Right lobe of liver (tissue), 6 donors: ENCODE measurements around the gene SGCE. TPM values are rescaled to one million over a fixed set of nuclear protein-coding genes. Genes with fewer than 3 reads are reported as not detected.

Experiments used
- ATAC-seq, 4 donors: fragments of 200-7000 bp; cut with Tn5 transposase; one replicate each; pipeline ENCODE4 v1.9.1; 2020; ENCODE audit warnings: mild to moderate bottlenecking in 4 of 4, moderate library complexity in 4 of 4
- DNase-seq, 3 donors: peaks; one replicate each; pipeline ENCODE4 v3.0.0-alpha.2; 2020
- H3K27ac ChIP-seq, 3 donors: fragments of 200-600 bp; one replicate each; pipeline ENCODE4 v1.8.0; 2022
- H3K27me3 ChIP-seq, 2 donors: fragments of 200-600 bp; one replicate each; pipeline ENCODE4 v1.8.0; 2022
- H3K36me3 ChIP-seq, 4 donors: fragments of 200-600 bp; sonication (generic) in 1 of 4; one replicate each; pipeline versions ENCODE4 v1.5.1 to v1.8.0; 2017 to 2022; ENCODE audit warnings: control low read depth in 1 of 4
- H3K4me1 ChIP-seq, 4 donors: fragments of 200-600 bp; sonication (generic) in 1 of 4; one replicate each; pipeline versions ENCODE4 v1.5.1 to v1.8.0; 2017 to 2022; ENCODE audit warnings: control low read depth in 1 of 4
- H3K4me3 ChIP-seq, 3 donors: fragments of 200-600 bp; one replicate each; pipeline ENCODE4 v1.8.0; 2022
- H3K9me3 ChIP-seq, 4 donors: fragments of 200-600 bp; sonication (generic) in 1 of 4; one replicate each; pipeline versions ENCODE4 v1.5.1 to v1.8.0; 2017 to 2022; ENCODE audit warnings: control low read depth in 1 of 4
- POLR2A ChIP-seq: fragments of 450-650 bp; IDR thresholded peaks from one replicate; pipeline ENCODE4 v1.6.1; 2017; ENCODE audit warnings: antibody characterized with exemption, mild to moderate bottlenecking
- WGBS: methylation state at CpG from one replicate; pipeline ENCODE4 v1.1.6; 2018; ENCODE audit warnings: low coverage, low lambda C conversion rate; ENCODE audit not compliant: insufficient coverage; ENCODE audit errors: missing lambda C conversion rate; 5-methylcytosine and 5-hydroxymethylcytosine counted together
- intact Hi-C, 2 donors: fragments of 100-400 bp; cut with DNase I; formaldehyde crosslinking; loops; one replicate each; pipeline versions ENCODE4 v1.11.2 to v1.14.1; 2022
- total RNA-seq, 6 experiments: library from RNA; depleted of rRNA in 2 of 6; stranded (reverse); fragments of >200 nt in 2 of 6; fragmentation: NEBNext Ultra II Directional in 3 of 6; extraction: Animal tissue kit (Norgen Biotek cat#: 25700) in 3 of 6; gene quantifications; one replicate each; pipeline versions ENCODE4 v1.1.0 to v1.2.4, GENCODE V29; 2016 to 2023
- TF ChIP-seq, protein P1 (sequence below), 4 donors: fragments of 200-600 bp in 3 of 4; fragments of 450-650 bp in 1 of 4; IDR thresholded peaks; one replicate each; pipeline versions ENCODE4 v1.5.1 to v1.8.0; 2016 to 2022; ENCODE audit warnings: antibody characterized with exemption in 4 of 4, mild to moderate bottlenecking in 2 of 4
- donor health status: DM: no; HTN: yes; CAD: no.
- donor health status: DM: no; HTN: no; CAD: no.
- donor health status: DM: no; HTN: no; CAD: no.
- donor health status: DM: no; HTN: yes; CAD: no.
- donor health status: DM: no; HTN: yes; CAD: no.

SGCE gene
- total RNA-seq, 6 experiments from 2014 or later, result 4.2 to 17.8 (median 14.8) TPM

DNA sequence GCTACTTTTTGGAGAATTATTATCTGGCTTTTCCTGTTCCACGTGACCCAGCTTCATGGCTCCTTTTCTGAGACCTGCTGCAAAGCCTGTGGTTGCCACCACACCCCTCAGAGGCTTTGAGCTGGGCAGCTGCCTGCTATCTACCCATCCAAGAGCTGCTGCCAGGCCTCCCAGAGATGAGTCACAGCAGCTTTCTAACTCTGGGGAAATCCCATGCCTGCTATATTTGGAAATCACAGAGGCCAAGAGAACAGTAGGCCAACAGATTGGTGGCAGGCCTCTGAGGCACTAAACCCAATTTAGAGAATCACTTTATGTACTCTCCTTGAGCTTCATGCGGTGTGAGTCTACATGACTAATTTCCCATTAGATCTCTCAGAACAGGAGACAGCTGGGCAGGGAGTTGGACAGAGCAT is 35.2 kb downstream of the SGCE start:
- ATAC-seq, result peak; percentile 100
- Histone ChIP-seq H3K27ac (no peak overlapping the region), H3K4me3 (no peak overlapping the region), H3K27me3 (no peaks in the 10 kb centered on the region), H3K36me3 (no peaks in the 10 kb centered on the region), H3K9me3 (no peaks in the 10 kb centered on the region), H3K4me1 (peaks cover 0 to 10% (median 3%) of the 10 kb centered on the region in 4 donors)
- DNase-seq, result peak; percentile 78 to 80 (median 79)
- WGBS, result 0% methylated on average over 2 of the region's 2 CpGs
- no peak for TF ChIP-seq POLR2A
- TF ChIP-seq, protein P1, sequence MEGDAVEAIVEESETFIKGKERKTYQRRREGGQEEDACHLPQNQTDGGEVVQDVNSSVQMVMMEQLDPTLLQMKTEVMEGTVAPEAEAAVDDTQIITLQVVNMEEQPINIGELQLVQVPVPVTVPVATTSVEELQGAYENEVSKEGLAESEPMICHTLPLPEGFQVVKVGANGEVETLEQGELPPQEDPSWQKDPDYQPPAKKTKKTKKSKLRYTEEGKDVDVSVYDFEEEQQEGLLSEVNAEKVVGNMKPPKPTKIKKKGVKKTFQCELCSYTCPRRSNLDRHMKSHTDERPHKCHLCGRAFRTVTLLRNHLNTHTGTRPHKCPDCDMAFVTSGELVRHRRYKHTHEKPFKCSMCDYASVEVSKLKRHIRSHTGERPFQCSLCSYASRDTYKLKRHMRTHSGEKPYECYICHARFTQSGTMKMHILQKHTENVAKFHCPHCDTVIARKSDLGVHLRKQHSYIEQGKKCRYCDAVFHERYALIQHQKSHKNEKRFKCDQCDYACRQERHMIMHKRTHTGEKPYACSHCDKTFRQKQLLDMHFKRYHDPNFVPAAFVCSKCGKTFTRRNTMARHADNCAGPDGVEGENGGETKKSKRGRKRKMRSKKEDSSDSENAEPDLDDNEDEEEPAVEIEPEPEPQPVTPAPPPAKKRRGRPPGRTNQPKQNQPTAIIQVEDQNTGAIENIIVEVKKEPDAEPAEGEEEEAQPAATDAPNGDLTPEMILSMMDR (IDR thresholded peaks at IDR 0.05), result no peak
- intact Hi-C loops, result no loop called here

DNA sequence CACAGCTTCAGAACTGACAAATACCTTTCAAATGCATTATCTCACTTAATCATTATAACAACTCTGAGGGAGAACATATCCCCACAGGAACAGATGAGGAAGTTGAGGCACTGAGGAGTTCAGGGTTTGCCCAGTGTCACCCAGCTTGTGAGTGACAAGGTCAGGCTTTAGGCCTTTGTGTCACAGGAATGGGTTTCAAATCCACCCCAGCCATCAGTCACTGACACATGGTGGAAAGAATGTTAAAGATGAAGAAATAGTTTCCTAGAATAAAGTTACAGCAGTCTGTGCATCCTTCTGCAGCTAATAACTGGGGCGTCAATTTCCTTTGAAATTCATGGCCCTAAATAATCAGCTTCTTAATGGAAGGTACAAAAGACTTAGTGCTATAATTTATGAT is 37.8 kb downstream of the SGCE start:
- ATAC-seq (no peak), DNase-seq (no peak)
- no peak overlapping the region for H3K4me3 ChIP-seq
- intact Hi-C loops, result no loop called here
- no peak overlapping the region for H3K27ac ChIP-seq
- no peaks in the 10 kb centered on the region for H3K9me3 ChIP-seq
- no peaks in the 10 kb centered on the region for H3K36me3 ChIP-seq
- no CpG with 5 or more reads among the region's 1 CpG for WGBS
- no peak for TF ChIP-seq POLR2A
- TF ChIP-seq, protein P1 (IDR thresholded peaks at IDR 0.05), result no peak
- no peaks in the 10 kb centered on the region for H3K27me3 ChIP-seq
- peaks cover 0 to 10% (median 3%) of the 10 kb centered on the region in 4 donors for H3K4me1 ChIP-seq

DNA sequence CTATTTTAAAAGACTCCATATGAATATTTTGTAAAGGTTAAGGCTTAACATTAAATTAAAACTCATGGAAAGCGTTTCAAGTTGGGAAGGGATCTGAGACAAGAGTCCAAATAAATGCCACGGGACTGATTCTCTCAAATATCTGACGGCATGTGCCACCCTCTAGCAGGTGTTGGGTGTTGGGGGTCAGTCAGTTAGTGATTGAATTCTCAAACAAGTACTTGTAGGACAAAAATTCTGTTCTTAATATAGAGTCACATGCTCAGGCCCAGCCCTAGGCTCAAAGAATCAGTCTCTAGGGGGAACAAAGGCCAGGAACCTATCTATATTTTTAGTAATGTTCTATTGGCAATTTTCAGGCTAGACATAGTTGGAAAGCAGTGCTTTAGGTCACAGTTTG is 39.1 kb downstream of the SGCE start:
- Histone ChIP-seq H3K4me1 (peaks cover 0 to 10% (median 3%) of the 10 kb centered on the region in 4 donors), H3K27me3 (no peaks in the 10 kb centered on the region), H3K4me3 (no peak overlapping the region), H3K27ac (no peak overlapping the region), H3K36me3 (no peaks in the 10 kb centered on the region), H3K9me3 (no peaks in the 10 kb centered on the region)
- intact Hi-C loops, result no loop called here
- no peak for DNase-seq
- no peak for TF ChIP-seq POLR2A
- TF ChIP-seq, protein P1 (IDR thresholded peaks at IDR 0.05), result no peak
- ATAC-seq, result no peak
- 84% methylated on average over 3 of the region's 3 CpGs for WGBS

DNA sequence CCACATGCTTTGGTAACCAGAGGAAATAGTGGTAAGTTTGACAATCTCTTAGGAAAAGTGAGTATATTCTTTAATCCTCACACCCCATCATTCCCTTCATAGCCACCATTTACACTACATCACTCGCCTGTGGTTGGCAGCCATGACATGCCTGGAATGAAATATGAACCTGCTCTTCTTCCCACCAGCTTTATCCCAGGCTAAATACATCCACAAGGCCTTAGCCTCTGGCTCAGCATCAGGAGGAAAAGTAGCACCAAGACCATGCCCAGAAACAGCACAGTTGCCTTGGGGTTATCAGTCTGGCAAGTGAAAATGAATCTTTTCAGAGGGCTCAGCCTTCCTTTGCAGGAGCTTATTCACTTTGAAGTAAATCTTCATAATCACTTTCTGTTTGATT is 40.3 kb downstream of the SGCE start:
- no peaks in the 10 kb centered on the region for H3K27me3 ChIP-seq
- DNase-seq (no peak), ATAC-seq (no peak)
- no peaks in the 10 kb centered on the region for H3K36me3 ChIP-seq
- peaks cover 0 to 3% (median 0%) of the 10 kb centered on the region in 4 donors for H3K4me1 ChIP-seq
- no peaks in the 10 kb centered on the region for H3K9me3 ChIP-seq
- no peak overlapping the region for H3K4me3 ChIP-seq
- 100% methylated on average over 1 of the region's 1 CpG for WGBS
- TF ChIP-seq, protein P1 (IDR thresholded peaks at IDR 0.05), result no peak
- TF ChIP-seq POLR2A, result no peak
- no peak overlapping the region for H3K27ac ChIP-seq
- intact Hi-C loops, result no loop called here

DNA sequence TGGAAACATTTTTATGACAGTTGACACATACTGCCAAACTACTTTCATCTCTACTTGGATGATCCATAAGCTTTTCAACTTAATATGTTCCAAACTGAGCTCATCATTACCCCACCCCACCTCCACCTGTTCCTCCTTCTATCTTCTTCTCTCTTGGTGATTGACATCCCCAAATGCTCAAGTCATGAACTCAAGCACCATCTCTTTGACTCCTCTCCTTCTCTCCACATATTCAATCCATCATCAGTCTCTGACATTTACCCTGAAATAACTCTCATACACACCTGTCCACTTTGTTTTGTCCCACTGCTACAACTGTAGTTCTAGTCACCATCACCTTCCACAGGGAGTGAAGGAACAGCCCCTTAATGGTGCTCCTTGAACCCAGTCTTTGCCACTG is 43.3 kb downstream of the SGCE start:
- H3K9me3 ChIP-seq, result no peaks in the 10 kb centered on the region
- ATAC-seq (no peak), DNase-seq (no peak)
- H3K36me3 ChIP-seq, result no peaks in the 10 kb centered on the region
- H3K27ac ChIP-seq, result no peak overlapping the region
- H3K4me1 ChIP-seq, result no peaks in the 10 kb centered on the region
- TF ChIP-seq, protein P1 (IDR thresholded peaks at IDR 0.05), result no peak
- TF ChIP-seq POLR2A, result no peak
- intact Hi-C loops, result no loop called here
- H3K4me3 ChIP-seq, result no peak overlapping the region
- H3K27me3 ChIP-seq, result no peaks in the 10 kb centered on the region
